WTC11 (cell line): Measurements from ENCODE around the gene EBP. TPM values are rescaled to one million over a fixed set of nuclear protein-coding genes. Genes with fewer than 3 reads are reported as not detected.

Experiments used
- ATAC-seq: fragments of 200-7000 bp; cut with Tn5 transposase; 2 replicates; pipeline ENCODE4 v1.10.0; 2021; ENCODE audit warnings: mild to moderate bottlenecking, moderate library complexity
- CTCF ChIA-PET: fragments of 300-600 bp; sonication (Branson Sonifier 250); formaldehyde crosslinking; loops from one replicate; lab custom pipeline; 2021; ENCODE audit warnings: antibody characterized with exemption; lab: Charles Lee
- POLR2A ChIA-PET: fragments of 350-600 bp; sonication (Branson Sonifier 250); formaldehyde crosslinking; loops from one replicate; lab custom pipeline; 2021; ENCODE audit warnings: antibody characterized with exemption; lab: Charles Lee
- DNase-seq: peaks from one replicate; pipeline ENCODE4 v3.0.0; 2021; ENCODE audit warnings: low spot score
- H3K27ac Mint-ChIP-seq: 2 replicates; pipeline ENCODE4 v1.8.0; 2021; ENCODE audit warnings: mixed read lengths
- H3K27me3 Mint-ChIP-seq: 2 replicates; pipeline ENCODE4 v1.8.0; 2021; ENCODE audit warnings: low read depth, mild to moderate bottlenecking, moderate library complexity, mixed read lengths
- H3K36me3 Mint-ChIP-seq: 2 replicates; pipeline ENCODE4 v1.8.0; 2021; ENCODE audit warnings: mixed read lengths
- H3K4me1 Mint-ChIP-seq: 2 replicates; pipeline ENCODE4 v1.8.0; 2022; ENCODE audit warnings: mixed read lengths
- H3K4me3 Mint-ChIP-seq: 2 replicates; pipeline ENCODE4 v1.8.0; 2021; ENCODE audit warnings: mild to moderate bottlenecking, moderate library complexity, mixed read lengths
- H3K9me3 Mint-ChIP-seq: 2 replicates; pipeline ENCODE4 v1.8.0; 2021; ENCODE audit warnings: mixed read lengths
- AR ChIP-seq: fragments of 250-450 bp; sonication (Bioruptor Pico); IDR thresholded peaks from 2 replicates; pipeline ENCODE4 v1.9.0; 2021; ENCODE audit warnings: mild to moderate bottlenecking
- CBFB ChIP-seq: sonication (generic); formaldehyde crosslinking; IDR thresholded peaks from 2 replicates; pipeline ENCODE4 v1.8.1; 2022; ENCODE audit warnings: mild to moderate bottlenecking, low read depth, missing genetic modification reagents
- CREB1 ChIP-seq: sonication (generic); formaldehyde crosslinking; IDR thresholded peaks from 2 replicates; pipeline ENCODE4 v1.8.0; 2023; ENCODE audit warnings: mild to moderate bottlenecking, missing genetic modification reagents
- CREM ChIP-seq: sonication (generic); formaldehyde crosslinking; IDR thresholded peaks from 2 replicates; pipeline ENCODE4 v1.8.1; 2022; ENCODE audit warnings: mild to moderate bottlenecking, missing genetic modification reagents, moderate library complexity
- E2F1 ChIP-seq: sonication (generic); formaldehyde crosslinking; IDR thresholded peaks from 2 replicates; pipeline ENCODE4 v1.8.0; 2022; ENCODE audit warnings: mild to moderate bottlenecking, missing genetic modification reagents
- HMGA2 ChIP-seq: fragments of 250-450 bp; sonication (Bioruptor Pico); IDR thresholded peaks from 2 replicates; pipeline ENCODE4 v1.4.0; 2021; ENCODE audit warnings: mild to moderate bottlenecking, moderate library complexity
- HMGXB4 ChIP-seq: sonication (generic); formaldehyde crosslinking; IDR thresholded peaks from 2 replicates; pipeline ENCODE4 v1.8.1; 2023; ENCODE audit warnings: mild to moderate bottlenecking, moderate library complexity, missing genetic modification reagents
- IRF1 ChIP-seq: sonication (generic); formaldehyde crosslinking; IDR thresholded peaks from 2 replicates; pipeline ENCODE4 v1.8.0; 2023; ENCODE audit warnings: missing genetic modification reagents
- IRF2 ChIP-seq: sonication (generic); formaldehyde crosslinking; IDR thresholded peaks from 2 replicates; pipeline ENCODE4 v1.8.0; 2022; ENCODE audit warnings: low read depth, missing genetic modification reagents, borderline replicate concordance
- MXD4 ChIP-seq: fragments of 250-450 bp; sonication (Bioruptor Pico); IDR thresholded peaks from 2 replicates; pipeline ENCODE4 v1.8.0; 2021; ENCODE audit warnings: mild to moderate bottlenecking, moderate library complexity, borderline replicate concordance
- MYBL2 ChIP-seq: sonication (generic); formaldehyde crosslinking; IDR thresholded peaks from 2 replicates; pipeline ENCODE4 v1.8.1; 2023; ENCODE audit warnings: mild to moderate bottlenecking, moderate library complexity, missing genetic modification reagents
- NFATC4 ChIP-seq: fragments of 250-450 bp; sonication (Bioruptor Pico); IDR thresholded peaks from 2 replicates; pipeline ENCODE4 v1.9.0; 2021; ENCODE audit warnings: mild to moderate bottlenecking
- NFE2L1 ChIP-seq: sonication (generic); formaldehyde crosslinking; IDR thresholded peaks from 2 replicates; pipeline ENCODE4 v1.8.1; 2023; ENCODE audit warnings: missing genetic modification reagents
- OVOL2 ChIP-seq: fragments of 250-450 bp; sonication (Bioruptor Pico); IDR thresholded peaks from 2 replicates; pipeline ENCODE4 v1.9.0; 2021; ENCODE audit warnings: mild to moderate bottlenecking, borderline replicate concordance
- RORB ChIP-seq: fragments of 250-450 bp; sonication (Bioruptor Pico); IDR thresholded peaks from 2 replicates; pipeline ENCODE4 v1.9.0; 2021; ENCODE audit warnings: mild to moderate bottlenecking
- SOX15 ChIP-seq: fragments of 250-450 bp; sonication (Bioruptor Pico); IDR thresholded peaks from 2 replicates; pipeline ENCODE4 v1.9.0; 2021; ENCODE audit warnings: mild to moderate bottlenecking
- ZNF138 ChIP-seq: sonication (generic); formaldehyde crosslinking; conservative IDR thresholded peaks from 2 replicates; pipeline ENCODE4 v1.8.1; 2022; ENCODE audit warnings: mild to moderate bottlenecking, moderate library complexity, missing genetic modification reagents
- ZNF512 ChIP-seq: sonication (generic); formaldehyde crosslinking; IDR thresholded peaks from 2 replicates; pipeline ENCODE4 v1.8.1; 2022; ENCODE audit warnings: missing genetic modification reagents, borderline replicate concordance
- ZNF671 ChIP-seq: fragments of 250-450 bp; sonication (Bioruptor Pico); IDR thresholded peaks from 2 replicates; pipeline ENCODE4 v1.8.0; 2021; ENCODE audit warnings: mild to moderate bottlenecking
- total RNA-seq: library from RNA; stranded (reverse); gene quantifications from 3 replicates; pipeline ENCODE4 v1.2.3, GENCODE V29; 2021

EBP gene
- total RNA-seq, 1 experiment from 2014 or later: 129 TPM

- ChIA-PET CTCF (interaction anchor here (0.8 kb wide), 1 partner anchor 9 kb away, joined by 3 read pairs; no protein-coding TSS in a partner anchor), POLR2A (no interaction called here)
- Mint-ChIP-seq H3K27me3 (no peaks in the 10 kb centered on the region), H3K9me3 (no peaks in the 10 kb centered on the region), H3K4me1 (peaks cover 33% of the 10 kb centered on the region), H3K36me3 (peaks cover 12% of the 10 kb centered on the region), H3K4me3 (peak overlapping the region; percentile 93), H3K27ac (no peak overlapping the region; the same call in 1 of the 2 replicates)
- ATAC-seq: no peak
- no peak for DNase-seq
- TF ChIP-seq IRF1 (CRISPR knock-in tag) (no peak), HMGA2 (no peak), CBFB (CRISPR knock-in tag) (no peak), CREM (CRISPR knock-in tag) (no peak), IRF2 (CRISPR knock-in tag) (no peak), NFE2L1 (no peak), CREB1 (CRISPR knock-in tag) (no peak), MXD4 (CRISPR knock-in tag) (no peak), ZNF512 (CRISPR knock-in tag) (no peak), OVOL2 (CRISPR knock-in tag) (no peak), HMGXB4 (no peak), MYBL2 (no peak), SOX15 (CRISPR knock-in tag) (no peak), ZNF138 (CRISPR knock-in tag) (no peak), ZNF671 (CRISPR knock-in tag) (no peak), NFATC4 (no peak), AR (CRISPR knock-in tag) (no peak)
Measured at GRCh38 chrX:48476919-48477318, 44.7 kb upstream of the EBP start.

- Mint-ChIP-seq H3K4me1 (peaks cover 21% of the 10 kb centered on the region), H3K9me3 (no peaks in the 10 kb centered on the region), H3K4me3 (no peak overlapping the region), H3K27me3 (no peaks in the 10 kb centered on the region), H3K36me3 (peaks cover 19% of the 10 kb centered on the region), H3K27ac (no peak overlapping the region)
- POLR2A ChIA-PET: no interaction called here
- CTCF ChIA-PET: no interaction called here
- DNase-seq (no peak), ATAC-seq (no peak)
- no peak for TF ChIP-seq E2F1 (CRISPR knock-in tag)
- TF ChIP-seq RORB (CRISPR knock-in tag): no peak
Measured at GRCh38 chrX:48477960-48478755, 43.5 kb upstream of the EBP start.
